HG02798 (cell line): Measurements from ENCODE around the gene NF1.
"Not testable (repeated sequence)": the region's sequence is repeated elsewhere in the genome, so short reads cannot be mapped to it uniquely, and the experiment has no call there.

Experiments
- ATAC-seq: cut with Tn5 transposase; IDR thresholded peaks from one replicate; pipeline ENCODE4 v1.9.1; 2021; ENCODE audit warnings: mild to moderate bottlenecking; ENCODE audit not compliant: unreplicated experiment, poor library complexity

NF1 gene

DNA sequence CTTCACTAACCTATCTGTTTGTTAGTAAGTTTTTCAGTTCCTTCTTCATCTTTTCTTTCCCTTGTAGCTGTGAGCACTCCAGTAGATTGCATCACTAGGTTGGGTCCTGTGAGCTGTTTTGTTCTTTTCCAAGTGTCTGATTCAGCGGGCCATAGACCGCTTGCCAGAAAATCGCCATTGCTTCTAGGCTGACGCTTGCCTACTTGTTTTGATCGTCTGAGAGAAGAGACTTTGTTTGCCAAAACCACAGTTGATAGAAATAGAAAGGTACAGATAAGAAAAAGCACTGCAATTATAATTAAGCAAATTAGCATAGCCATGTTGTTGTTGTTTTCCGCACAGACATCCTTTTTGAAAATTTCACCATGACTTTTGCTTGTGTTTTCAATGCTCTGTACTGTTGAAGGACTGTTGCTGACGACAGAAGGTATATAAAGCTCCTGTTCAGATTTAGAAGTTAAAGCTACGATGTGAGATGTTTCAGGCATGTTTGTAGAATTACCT, 223.6 kb downstream of the NF1 start:
- ATAC-seq, result peak; percentile 40

DNA sequence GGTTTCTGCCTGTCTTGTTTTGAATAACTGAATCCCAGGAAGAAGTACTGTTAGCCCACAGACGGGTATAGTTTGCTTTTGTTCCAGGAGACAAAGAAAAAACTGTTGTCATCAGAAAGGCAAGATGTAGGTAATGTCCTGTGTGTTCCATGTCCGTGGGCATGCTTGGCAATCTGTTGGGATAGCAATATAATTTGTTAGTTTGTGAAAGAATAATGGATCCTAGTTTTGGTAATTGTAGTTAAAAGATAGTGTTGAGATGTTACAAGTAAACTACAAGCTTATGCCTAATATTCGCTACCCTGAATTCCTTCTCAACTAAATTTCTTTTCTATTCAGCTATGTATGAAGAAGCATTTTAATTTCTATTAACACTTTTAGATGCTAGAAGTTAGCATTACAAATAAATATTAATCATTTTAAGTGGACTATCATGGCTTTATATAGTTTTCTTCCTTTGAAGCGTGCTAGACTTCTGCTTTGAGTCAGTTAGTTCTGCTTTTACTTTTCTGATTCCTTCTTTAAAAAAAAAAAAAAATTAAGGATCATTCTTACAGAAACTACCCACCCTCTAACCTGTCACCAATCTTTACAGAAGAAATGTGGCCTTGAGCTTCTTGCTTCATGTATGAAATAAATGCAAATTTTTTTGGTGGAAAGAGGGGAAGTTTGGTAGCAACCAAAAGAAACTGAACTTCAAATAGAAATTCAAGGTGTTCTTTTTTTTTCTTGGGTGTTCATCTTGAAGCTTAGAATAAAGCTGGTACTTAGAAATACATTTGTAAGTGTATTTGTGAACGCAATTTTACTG, 224.3 kb downstream of the NF1 start:
- ATAC-seq, result peak; percentile 28

DNA sequence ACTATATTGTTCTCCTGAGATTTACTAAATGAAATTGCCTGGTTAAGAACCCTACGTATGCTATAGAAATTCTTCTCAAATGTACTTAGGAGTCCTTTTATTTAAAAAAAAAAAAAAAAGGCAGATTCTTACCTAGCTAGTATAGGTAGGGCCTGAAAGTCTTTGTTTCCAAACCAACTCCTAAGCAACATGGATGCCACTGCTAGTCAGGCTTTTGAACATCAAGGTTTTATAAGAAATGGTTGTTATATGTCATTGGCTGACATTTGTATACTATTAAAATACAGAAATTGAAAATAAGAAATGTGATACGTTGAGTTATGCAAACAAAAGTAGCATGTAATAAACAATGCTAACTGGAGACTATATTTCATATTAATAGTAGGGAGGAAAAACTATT, 225.5 kb downstream of the NF1 start:
- no peak for ATAC-seq

DNA sequence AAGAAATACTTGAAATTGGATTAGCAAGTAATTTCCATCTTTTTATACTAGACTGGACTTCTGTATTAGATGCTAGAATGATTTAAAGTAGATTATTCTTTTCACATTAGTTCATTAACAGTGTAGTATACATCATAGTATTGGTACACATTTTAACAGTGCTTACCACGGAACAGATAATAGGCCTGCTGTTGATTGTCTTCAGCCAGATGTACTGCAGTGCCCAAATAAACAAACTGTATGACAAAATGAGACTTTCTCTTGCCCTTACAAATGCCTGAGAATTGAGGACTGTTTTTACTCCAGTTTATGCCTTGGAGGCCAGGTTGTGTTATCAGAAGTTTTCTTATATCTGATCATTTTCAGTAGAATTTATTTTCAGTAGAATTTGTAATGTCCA, 226.0 kb downstream of the NF1 start:
- no peak for ATAC-seq

DNA sequence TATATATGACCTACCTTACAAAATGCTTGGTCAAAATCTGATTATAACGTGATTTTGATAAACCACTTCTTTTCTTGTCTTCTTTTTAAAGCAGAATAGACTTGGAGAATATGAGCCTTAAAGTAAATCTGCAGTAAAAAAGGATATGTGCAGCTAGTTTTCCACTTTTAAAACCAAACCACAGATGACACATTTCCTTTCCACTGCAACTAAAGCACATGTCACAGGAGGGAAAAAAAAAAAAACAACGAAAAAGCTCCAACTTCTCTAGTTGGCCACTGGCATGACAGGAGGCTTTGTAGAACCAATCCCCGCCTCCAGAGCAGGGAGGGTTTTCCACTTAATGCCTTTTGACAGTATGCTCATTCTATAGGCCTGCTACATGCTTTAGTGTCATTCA, 226.7 kb downstream of the NF1 start, which contains the start of gene EVI2A:
EVI2A (minus strand) TSS at position 142 of the 400 bp plus-strand sequence. CDS start 2,609 bp downstream, outside the sequence.
- peak; percentile 50 for ATAC-seq

DNA sequence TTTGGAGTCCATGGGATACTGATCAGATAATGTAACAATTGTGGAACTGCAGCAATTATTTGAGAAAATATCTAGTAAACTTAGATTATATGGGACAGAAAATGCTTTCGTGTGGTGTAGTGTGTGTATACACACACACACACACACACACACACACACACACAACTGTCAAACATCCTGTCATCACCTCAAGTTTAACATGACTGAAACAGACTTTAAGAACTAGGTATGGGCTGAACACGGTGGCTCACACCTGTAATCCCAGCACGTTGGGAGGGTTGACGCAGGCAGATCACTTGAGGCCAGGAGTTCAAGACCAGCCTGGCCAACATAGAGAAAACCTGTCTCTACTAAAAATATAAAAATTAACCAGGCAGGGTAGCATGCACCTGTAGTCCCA, 227.2 kb downstream of the NF1 start:
- ATAC-seq, result no peak

DNA sequence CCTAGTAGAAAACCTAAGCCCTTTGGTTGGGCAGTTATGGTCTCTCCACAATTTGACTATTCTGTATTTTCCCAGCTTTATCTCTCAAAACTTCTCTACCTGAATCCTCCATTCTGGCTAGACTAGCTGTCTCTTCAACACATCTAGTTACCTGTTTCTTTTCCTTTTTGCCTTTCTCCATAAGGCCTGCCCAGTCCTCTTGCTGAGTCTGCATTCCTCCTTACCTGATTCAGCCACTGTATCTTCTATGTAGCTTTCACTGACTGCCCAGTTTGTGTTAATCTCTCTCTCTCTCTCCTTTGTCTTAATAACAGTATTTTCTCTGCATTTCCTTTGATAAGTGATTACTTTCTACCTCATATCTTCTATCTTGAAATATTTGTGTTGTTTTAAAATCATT, 228.8 kb downstream of the NF1 start:
- ATAC-seq, result no peak

DNA sequence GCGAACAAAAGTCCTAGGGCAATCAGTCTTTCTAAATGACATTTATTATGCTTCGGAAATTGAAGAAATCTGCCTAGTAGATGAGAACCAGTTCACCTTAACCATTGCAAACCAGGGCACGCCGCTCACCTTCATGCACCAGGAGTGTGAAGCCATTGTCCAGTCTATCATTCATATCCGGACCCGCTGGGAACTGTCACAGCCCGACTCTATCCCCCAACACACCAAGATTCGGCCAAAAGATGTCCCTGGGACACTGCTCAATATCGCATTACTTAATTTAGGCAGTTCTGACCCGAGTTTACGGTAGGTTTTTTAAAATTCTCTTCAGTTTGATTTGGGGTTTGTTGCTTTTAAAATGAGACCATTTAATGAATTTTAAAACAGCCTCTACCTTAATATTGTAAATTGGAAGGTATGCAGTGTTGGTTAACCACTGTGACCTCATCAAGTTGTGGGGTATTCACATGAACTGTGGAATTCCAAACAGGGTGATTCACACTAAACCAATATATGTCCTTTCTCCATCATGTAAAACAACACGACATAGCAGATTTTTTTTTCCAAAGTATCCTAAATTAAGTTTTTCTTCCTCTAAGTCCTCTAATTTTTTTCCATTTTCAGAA, 232.9 kb downstream of the NF1 start:
- no peak for ATAC-seq

DNA sequence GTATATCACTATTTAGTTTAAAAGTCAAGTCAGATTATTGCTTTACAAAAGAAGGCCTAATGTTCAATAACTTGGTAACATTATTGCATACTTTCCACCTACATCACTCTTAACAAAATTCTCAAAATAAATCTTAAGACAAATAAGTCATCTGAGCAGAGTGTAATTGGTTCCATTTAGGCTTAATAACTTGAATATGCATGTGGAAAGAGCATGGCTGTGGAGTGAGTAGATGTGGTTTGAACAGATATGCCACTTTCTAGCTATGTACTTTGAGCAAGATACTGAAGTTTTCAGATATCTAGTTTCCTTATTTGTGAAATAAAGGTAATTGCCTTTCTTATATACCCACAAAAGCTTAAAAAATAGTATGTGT, 233.4 kb downstream of the NF1 start:
- ATAC-seq, result no peak

DNA sequence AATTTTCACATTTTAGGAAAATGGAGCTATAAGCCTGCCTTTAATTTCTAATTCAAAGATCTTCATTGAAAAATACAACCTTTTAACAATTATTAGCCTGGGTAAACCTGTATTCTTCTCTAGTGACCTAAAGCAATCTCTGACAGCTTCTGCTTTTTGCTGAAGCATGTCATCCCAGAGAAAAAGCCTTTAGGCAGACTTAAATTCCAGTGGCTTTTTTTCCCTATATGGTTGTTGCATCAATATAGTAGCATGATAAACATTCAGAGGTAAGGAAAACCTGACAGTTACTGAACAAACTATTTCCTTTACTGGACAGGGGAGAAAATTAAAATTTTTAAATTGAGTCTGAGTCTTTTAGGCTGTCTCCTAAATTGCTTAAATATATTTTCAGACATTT, 234.4 kb downstream of the NF1 start:
- ATAC-seq, result no peak

DNA sequence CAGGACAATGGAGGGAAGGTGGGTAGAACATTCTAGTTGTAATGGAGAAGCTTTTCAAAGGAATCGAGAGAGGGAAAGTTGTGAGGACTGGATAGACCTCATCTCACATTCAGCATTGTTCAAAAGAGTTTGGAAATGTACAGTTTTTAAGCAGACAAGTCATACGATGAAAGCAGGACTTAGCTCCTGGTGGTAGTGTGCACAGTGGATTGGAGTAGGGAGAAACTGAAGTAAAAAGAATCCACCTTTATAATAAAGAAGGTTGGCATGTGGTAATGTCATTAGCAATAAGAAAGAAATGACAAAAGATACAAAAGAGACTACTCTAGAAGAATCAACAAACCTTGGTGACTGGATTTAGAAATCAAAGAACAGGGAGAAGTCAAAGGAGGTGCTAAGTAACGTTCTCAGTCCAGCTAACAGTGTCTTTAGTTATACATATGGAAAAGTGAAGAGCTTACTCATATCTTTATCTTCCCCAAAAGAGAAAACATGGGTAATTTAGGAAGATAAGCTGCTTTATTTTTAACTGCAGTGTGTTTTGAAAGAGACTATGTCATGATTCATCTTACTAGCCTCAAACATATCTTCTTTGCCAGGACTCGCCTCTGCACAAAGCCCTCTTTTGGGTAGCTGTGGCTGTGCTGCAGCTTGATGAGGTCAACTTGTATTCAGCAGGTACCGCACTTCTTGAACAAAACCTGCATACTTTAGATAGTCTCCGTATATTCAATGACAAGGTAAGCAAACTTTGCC, 245.3 kb downstream of the NF1 start:
- ATAC-seq, result no peak

DNA sequence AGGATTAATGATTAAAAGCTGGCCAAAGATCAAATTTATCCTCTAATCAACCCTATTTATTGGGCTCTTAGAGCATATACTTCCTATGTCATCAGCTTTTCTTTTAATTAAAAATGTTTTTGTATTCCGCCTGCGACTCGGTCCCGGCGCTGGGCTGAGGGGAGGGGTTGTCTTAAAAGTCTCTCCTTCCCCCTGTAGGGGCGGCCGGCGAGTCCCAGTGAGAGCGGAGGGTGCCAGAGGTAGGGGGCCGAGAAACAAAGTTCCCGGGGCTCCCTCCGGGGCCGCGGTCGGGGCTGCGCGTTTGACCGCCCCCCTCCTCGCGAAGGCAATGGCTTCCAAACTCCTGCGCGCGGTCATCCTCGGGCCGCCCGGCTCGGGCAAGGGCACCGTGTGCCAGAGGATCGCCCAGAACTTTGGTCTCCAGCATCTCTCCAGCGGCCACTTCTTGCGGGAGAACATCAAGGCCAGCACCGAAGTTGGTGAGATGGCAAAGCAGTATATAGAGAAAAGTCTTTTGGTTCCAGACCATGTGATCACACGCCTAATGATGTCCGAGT, 250.5 kb downstream of the NF1 start:
- not testable (repeated sequence) for ATAC-seq

DNA sequence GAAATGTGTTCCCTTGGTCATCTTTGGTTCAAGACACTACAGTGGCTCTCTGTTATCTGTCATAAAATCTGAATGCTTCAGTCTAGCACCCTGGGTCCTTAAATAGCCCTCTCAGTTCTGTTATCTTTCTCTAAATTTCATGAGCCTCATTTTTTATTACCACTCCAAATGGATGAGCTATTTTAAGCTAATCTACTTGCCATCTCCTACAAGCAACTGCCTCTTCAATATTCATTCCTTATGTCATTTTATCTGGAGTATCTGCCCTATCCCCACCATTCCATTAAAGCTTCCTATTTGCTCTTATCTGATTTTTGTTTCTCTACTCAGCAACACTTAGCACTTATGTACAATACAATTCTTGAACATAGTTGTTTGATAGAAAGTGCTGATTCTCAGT, 254.7 kb downstream of the NF1 start:
- no peak for ATAC-seq

DNA sequence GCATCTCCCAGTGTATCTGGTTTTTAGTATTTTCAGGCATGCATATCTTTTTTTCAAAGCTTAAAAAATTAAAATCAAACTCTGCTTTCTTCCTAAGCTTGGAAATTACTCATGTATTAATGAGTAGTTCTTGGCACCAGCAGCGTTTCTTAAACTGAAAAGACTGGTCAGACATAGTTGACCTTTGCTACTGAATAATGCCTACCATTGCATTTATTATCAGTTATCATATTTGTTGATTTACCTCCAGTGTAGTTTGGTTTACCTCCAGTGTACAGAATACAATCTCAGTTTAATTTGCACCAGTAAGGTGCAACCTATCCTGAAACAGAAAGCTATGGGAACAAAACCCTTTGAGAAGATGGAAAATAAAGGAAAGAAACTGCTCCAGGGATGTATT, 261.2 kb downstream of the NF1 start:
- no peak for ATAC-seq

DNA sequence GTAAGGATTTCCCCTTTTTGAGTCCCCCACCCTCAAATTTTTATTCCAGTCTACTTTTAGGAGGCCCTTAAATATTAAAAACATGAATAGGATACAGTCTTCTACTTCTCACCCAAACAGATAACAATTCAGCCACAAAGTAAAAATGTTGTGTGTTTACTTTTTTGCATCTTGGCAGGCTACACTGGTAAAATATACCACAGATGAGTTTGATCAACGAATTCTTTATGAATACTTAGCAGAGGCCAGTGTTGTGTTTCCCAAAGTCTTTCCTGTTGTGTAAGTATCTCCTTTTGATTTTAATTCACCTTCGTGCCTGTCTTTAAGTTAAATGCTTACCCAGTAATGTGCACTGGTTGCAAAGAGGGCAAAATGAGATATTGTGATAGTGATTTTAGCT, 262.3 kb downstream of the NF1 start:
- ATAC-seq, result no peak

DNA sequence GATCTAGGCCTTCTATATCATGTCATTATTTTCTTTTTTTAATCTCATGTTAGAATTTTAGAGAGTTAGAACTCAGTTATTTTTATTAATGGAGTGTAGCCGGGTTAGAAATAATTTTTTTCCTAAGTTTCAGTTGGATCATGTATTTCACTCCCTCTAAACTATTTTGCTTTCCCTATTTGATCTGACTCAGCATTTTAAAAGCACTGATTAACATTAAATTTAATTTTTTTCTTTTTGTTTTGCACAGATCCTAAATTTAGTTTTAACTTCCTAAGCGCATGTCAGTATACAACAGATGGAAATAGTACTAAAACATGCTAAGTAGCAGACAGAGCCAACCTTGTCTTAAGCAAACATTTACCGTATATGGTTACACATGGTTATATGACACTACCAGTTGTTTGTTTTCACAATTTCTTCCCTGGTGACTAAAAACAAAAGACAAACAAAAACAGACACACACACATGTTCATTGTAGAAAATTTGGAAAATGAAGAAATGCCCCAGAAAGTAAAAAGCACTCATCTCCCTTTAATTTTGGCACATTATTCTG, 263.1 kb downstream of the NF1 start:
- ATAC-seq, result no peak

DNA sequence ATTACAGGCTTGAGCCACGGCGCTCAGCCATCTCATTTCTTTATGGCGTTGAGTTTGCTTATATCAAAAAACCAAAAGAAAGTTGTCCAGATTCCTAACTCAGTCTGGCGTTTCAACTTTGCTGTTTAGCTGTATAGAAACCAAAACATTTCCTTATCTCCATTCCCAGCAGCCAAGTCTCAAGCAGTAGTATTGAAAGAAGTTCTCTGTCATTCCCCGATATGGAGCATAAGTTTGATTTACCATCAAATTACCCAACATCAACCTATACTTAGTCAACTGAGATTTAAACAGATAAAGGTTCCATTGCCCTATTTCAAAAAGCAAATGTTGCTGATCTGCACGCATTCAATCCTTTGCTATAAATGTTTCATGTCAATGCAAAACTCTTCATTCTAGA, 269.2 kb downstream of the NF1 start:
- no peak for ATAC-seq

DNA sequence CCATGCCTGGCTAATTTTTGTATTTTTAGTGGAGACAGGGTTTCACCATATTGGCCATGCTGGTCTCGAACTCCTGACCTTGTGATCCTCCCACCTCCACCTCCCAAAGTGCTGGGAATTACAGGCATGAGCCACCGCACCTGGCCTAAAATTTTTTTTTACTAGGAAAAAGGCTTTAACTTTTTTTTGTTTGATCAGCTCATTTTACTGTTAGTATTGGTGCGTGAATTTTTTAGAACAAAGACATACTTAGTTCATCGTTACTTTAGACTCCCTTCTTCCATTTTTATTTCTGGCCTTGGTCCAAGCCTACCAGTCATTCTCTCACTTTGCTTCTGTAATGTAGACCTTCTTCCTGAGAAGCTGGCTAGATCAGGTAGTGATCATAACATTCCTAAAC, 271.3 kb downstream of the NF1 start:
- ATAC-seq, result no peak

DNA sequence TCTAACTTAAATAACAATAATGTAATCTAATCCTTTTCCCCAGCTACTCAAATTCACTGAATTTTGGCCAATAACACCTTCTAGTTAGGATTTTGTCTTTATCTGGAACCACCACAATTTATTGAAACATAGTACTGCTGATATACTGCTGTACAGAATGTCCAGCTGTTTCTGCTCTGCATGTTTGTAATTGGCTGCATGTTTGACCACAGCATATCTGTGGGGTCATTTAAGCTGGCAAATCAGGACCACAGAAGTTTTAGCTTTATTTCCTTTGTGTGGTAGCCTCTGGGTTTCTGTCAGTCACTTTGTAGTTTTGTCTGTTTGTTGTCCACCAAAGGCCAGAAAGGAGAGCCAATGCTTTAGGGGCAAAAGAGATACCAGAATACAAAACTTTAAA, 274.5 kb downstream of the NF1 start:
- ATAC-seq, result no peak

DNA sequence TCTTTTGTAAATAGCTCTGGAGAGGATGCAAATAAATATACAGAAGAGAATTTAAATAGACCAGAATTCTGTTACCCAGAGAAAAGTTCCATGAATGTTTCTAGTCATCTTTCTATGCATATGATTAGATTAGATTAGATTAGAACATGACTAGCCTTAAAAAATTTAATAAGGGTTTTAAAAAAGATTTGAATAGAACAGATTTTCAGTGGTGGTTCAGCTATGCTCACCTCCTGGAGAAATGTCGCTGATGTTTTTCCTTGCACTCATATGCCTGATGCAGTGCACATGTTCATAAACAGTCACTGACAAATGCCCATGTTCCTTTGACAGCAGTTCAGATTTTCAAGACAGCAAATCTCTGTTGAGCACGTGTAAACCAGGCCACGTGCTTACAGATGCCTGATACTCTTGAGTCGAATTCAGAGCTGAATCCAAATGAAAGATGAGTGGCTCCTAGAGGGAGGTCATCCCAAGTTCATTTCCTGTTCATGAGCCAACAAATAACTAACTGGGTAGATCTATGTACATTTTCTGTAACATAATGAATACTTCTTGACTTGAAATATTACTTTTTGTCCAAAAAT, 276.8 kb downstream of the NF1 start:
- no peak for ATAC-seq
